WTC11 (cell line): ENCODE measurements around the gene ZNF670. TPM values are rescaled to one million over a fixed set of nuclear protein-coding genes. Genes with fewer than 3 reads are reported as not detected.

ENCODE experiments used
- ATAC-seq: fragments of 200-7000 bp; cut with Tn5 transposase; 2 replicates; pipeline ENCODE4 v1.10.0; 2021; ENCODE audit warnings: mild to moderate bottlenecking, moderate library complexity
- CTCF ChIA-PET: fragments of 300-600 bp; sonication (Branson Sonifier 250); formaldehyde crosslinking; loops from one replicate; lab custom pipeline; 2021; ENCODE audit warnings: antibody characterized with exemption; lab: Charles Lee
- POLR2A ChIA-PET: fragments of 350-600 bp; sonication (Branson Sonifier 250); formaldehyde crosslinking; loops from one replicate; lab custom pipeline; 2021; ENCODE audit warnings: antibody characterized with exemption; lab: Charles Lee
- DNase-seq: peaks from one replicate; pipeline ENCODE4 v3.0.0; 2021; ENCODE audit warnings: low spot score
- H3K27ac Mint-ChIP-seq: 2 replicates; pipeline ENCODE4 v1.8.0; 2021; ENCODE audit warnings: mixed read lengths
- H3K27me3 Mint-ChIP-seq: 2 replicates; pipeline ENCODE4 v1.8.0; 2021; ENCODE audit warnings: low read depth, mild to moderate bottlenecking, moderate library complexity, mixed read lengths
- H3K36me3 Mint-ChIP-seq: 2 replicates; pipeline ENCODE4 v1.8.0; 2021; ENCODE audit warnings: mixed read lengths
- H3K4me1 Mint-ChIP-seq: 2 replicates; pipeline ENCODE4 v1.8.0; 2022; ENCODE audit warnings: mixed read lengths
- H3K4me3 Mint-ChIP-seq: 2 replicates; pipeline ENCODE4 v1.8.0; 2021; ENCODE audit warnings: mild to moderate bottlenecking, moderate library complexity, mixed read lengths
- H3K9me3 Mint-ChIP-seq: 2 replicates; pipeline ENCODE4 v1.8.0; 2021; ENCODE audit warnings: mixed read lengths
- ATF1 ChIP-seq: sonication (generic); formaldehyde crosslinking; IDR thresholded peaks from 2 replicates; pipeline ENCODE4 v1.8.1; 2023; ENCODE audit warnings: mild to moderate bottlenecking, moderate library complexity, missing genetic modification reagents
- ATF6 ChIP-seq: sonication (generic); formaldehyde crosslinking; IDR thresholded peaks from 2 replicates; pipeline ENCODE4 v1.8.1; 2023; ENCODE audit warnings: mild to moderate bottlenecking, missing genetic modification reagents
- CBFB ChIP-seq: sonication (generic); formaldehyde crosslinking; IDR thresholded peaks from 2 replicates; pipeline ENCODE4 v1.8.1; 2022; ENCODE audit warnings: mild to moderate bottlenecking, low read depth, missing genetic modification reagents
- ELF4 ChIP-seq: sonication (generic); formaldehyde crosslinking; IDR thresholded peaks from 2 replicates; pipeline ENCODE4 v1.8.1; 2022; ENCODE audit warnings: low read depth, mild to moderate bottlenecking, moderate library complexity, missing genetic modification reagents
- JUN ChIP-seq: sonication (generic); formaldehyde crosslinking; IDR thresholded peaks from 2 replicates; pipeline ENCODE4 v1.8.0; 2023; ENCODE audit warnings: mild to moderate bottlenecking, missing genetic modification reagents
- NFYB ChIP-seq: sonication (generic); formaldehyde crosslinking; conservative IDR thresholded peaks from 2 replicates; pipeline ENCODE4 v1.8.0; 2022; ENCODE audit warnings: low read depth, missing genetic modification reagents
- NR2C2 ChIP-seq: sonication (generic); formaldehyde crosslinking; IDR thresholded peaks from 2 replicates; pipeline ENCODE4 v1.8.0; 2022; ENCODE audit warnings: mild to moderate bottlenecking, missing genetic modification reagents
- PREB ChIP-seq: sonication (generic); formaldehyde crosslinking; IDR thresholded peaks from 2 replicates; pipeline ENCODE4 v1.8.1; 2022; ENCODE audit warnings: mild to moderate bottlenecking, missing genetic modification reagents, moderate library complexity, borderline replicate concordance
- PRRX2 ChIP-seq: fragments of 250-450 bp; sonication (Bioruptor Pico); IDR thresholded peaks from 2 replicates; pipeline ENCODE4 v1.8.0; 2021; ENCODE audit warnings: mild to moderate bottlenecking
- RORB ChIP-seq: fragments of 250-450 bp; sonication (Bioruptor Pico); IDR thresholded peaks from 2 replicates; pipeline ENCODE4 v1.9.0; 2021; ENCODE audit warnings: mild to moderate bottlenecking
- ZBTB21 ChIP-seq: sonication (generic); formaldehyde crosslinking; IDR thresholded peaks from 2 replicates; pipeline ENCODE4 v1.8.1; 2023; ENCODE audit warnings: mild to moderate bottlenecking, missing genetic modification reagents, borderline replicate concordance
- ZNF396 ChIP-seq: fragments of 250-450 bp; sonication (Bioruptor Pico); IDR thresholded peaks from 2 replicates; pipeline ENCODE4 v1.8.0; 2021; ENCODE audit warnings: mild to moderate bottlenecking, moderate library complexity, borderline replicate concordance
- ZNF416 ChIP-seq: fragments of 250-450 bp; sonication (Bioruptor Pico); IDR thresholded peaks from 2 replicates; pipeline ENCODE4 v1.9.0; 2021; ENCODE audit warnings: mild to moderate bottlenecking, inconsistent platforms
- ZNF512 ChIP-seq: sonication (generic); formaldehyde crosslinking; IDR thresholded peaks from 2 replicates; pipeline ENCODE4 v1.8.1; 2022; ENCODE audit warnings: missing genetic modification reagents, borderline replicate concordance
- ZNF671 ChIP-seq: fragments of 250-450 bp; sonication (Bioruptor Pico); IDR thresholded peaks from 2 replicates; pipeline ENCODE4 v1.8.0; 2021; ENCODE audit warnings: mild to moderate bottlenecking
- total RNA-seq: library from RNA; stranded (reverse); gene quantifications from 3 replicates; pipeline ENCODE4 v1.2.3, GENCODE V29; 2021
- TF ChIP-seq, protein P1 (sequence below): sonication (generic); formaldehyde crosslinking; IDR thresholded peaks from 2 replicates; pipeline ENCODE4 v1.8.1; 2023; ENCODE audit warnings: mild to moderate bottlenecking, missing genetic modification reagents, borderline replicate concordance
- TF ChIP-seq, protein P2 (sequence below): fragments of 250-450 bp; sonication (Bioruptor Pico); IDR thresholded peaks from 2 replicates; pipeline ENCODE4 v2.1.2; 2022; ENCODE audit warnings: mild to moderate bottlenecking, moderate library complexity
- TF ChIP-seq, protein P3 (sequence below): sonication (generic); formaldehyde crosslinking; IDR thresholded peaks from 2 replicates; pipeline ENCODE4 v1.8.0; 2023; ENCODE audit warnings: missing genetic modification reagents, mild to moderate bottlenecking, borderline replicate concordance
- TF ChIP-seq, protein P4 (sequence below): sonication (generic); formaldehyde crosslinking; conservative IDR thresholded peaks from 2 replicates; pipeline ENCODE4 v1.8.1; 2022; ENCODE audit warnings: mild to moderate bottlenecking, missing genetic modification reagents

ZNF670 gene
- total RNA-seq, 1 experiment from 2014 or later, result 11.1 TPM

- ChIA-PET POLR2A (no interaction called here), CTCF (no interaction called here)
- Mint-ChIP-seq H3K9me3 (peaks cover 38% of the 10 kb centered on the region), H3K36me3 (peaks cover 54% of the 10 kb centered on the region), H3K4me1 (peaks cover 18% of the 10 kb centered on the region), H3K27me3 (peaks cover 3% of the 10 kb centered on the region; the same call in 1 of the 2 replicates), H3K4me3 (peak overlapping the region; percentile 98), H3K27ac (peak overlapping the region; percentile 89; the same call in 1 of the 2 replicates)
- DNase-seq (no peak), ATAC-seq (no peak)
- no peak for TF ChIP-seq ELF4 (CRISPR knock-in tag)
- no peak for TF ChIP-seq ZBTB21 (CRISPR knock-in tag)
- TF ChIP-seq JUN (CRISPR knock-in tag), result no peak
- TF ChIP-seq ATF1 (CRISPR knock-in tag), result no peak
- no peak for TF ChIP-seq PRRX2 (CRISPR knock-in tag)
- TF ChIP-seq, protein P1, sequence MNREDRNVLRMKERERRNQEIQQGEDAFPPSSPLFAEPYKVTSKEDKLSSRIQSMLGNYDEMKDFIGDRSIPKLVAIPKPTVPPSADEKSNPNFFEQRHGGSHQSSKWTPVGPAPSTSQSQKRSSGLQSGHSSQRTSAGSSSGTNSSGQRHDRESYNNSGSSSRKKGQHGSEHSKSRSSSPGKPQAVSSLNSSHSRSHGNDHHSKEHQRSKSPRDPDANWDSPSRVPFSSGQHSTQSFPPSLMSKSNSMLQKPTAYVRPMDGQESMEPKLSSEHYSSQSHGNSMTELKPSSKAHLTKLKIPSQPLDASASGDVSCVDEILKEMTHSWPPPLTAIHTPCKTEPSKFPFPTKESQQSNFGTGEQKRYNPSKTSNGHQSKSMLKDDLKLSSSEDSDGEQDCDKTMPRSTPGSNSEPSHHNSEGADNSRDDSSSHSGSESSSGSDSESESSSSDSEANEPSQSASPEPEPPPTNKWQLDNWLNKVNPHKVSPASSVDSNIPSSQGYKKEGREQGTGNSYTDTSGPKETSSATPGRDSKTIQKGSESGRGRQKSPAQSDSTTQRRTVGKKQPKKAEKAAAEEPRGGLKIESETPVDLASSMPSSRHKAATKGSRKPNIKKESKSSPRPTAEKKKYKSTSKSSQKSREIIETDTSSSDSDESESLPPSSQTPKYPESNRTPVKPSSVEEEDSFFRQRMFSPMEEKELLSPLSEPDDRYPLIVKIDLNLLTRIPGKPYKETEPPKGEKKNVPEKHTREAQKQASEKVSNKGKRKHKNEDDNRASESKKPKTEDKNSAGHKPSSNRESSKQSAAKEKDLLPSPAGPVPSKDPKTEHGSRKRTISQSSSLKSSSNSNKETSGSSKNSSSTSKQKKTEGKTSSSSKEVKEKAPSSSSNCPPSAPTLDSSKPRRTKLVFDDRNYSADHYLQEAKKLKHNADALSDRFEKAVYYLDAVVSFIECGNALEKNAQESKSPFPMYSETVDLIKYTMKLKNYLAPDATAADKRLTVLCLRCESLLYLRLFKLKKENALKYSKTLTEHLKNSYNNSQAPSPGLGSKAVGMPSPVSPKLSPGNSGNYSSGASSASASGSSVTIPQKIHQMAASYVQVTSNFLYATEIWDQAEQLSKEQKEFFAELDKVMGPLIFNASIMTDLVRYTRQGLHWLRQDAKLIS (CRISPR knock-in tag), result no peak
- TF ChIP-seq NR2C2 (CRISPR knock-in tag), result no peak
- TF ChIP-seq RORB (CRISPR knock-in tag), result no peak
- no peak for TF ChIP-seq ZNF416 (CRISPR knock-in tag)
- TF ChIP-seq ZNF396 (CRISPR knock-in tag), result no peak
- TF ChIP-seq, protein P2, sequence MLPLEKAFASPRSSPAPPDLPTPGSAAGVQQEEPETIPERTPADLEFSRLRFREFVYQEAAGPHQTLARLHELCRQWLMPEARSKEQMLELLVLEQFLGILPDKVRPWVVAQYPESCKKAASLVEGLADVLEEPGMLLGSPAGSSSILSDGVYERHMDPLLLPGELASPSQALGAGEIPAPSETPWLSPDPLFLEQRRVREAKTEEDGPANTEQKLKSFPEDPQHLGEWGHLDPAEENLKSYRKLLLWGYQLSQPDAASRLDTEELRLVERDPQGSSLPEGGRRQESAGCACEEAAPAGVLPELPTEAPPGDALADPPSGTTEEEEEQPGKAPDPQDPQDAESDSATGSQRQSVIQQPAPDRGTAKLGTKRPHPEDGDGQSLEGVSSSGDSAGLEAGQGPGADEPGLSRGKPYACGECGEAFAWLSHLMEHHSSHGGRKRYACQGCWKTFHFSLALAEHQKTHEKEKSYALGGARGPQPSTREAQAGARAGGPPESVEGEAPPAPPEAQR, result no peak
- no peak for TF ChIP-seq NFYB
- TF ChIP-seq, protein P3, sequence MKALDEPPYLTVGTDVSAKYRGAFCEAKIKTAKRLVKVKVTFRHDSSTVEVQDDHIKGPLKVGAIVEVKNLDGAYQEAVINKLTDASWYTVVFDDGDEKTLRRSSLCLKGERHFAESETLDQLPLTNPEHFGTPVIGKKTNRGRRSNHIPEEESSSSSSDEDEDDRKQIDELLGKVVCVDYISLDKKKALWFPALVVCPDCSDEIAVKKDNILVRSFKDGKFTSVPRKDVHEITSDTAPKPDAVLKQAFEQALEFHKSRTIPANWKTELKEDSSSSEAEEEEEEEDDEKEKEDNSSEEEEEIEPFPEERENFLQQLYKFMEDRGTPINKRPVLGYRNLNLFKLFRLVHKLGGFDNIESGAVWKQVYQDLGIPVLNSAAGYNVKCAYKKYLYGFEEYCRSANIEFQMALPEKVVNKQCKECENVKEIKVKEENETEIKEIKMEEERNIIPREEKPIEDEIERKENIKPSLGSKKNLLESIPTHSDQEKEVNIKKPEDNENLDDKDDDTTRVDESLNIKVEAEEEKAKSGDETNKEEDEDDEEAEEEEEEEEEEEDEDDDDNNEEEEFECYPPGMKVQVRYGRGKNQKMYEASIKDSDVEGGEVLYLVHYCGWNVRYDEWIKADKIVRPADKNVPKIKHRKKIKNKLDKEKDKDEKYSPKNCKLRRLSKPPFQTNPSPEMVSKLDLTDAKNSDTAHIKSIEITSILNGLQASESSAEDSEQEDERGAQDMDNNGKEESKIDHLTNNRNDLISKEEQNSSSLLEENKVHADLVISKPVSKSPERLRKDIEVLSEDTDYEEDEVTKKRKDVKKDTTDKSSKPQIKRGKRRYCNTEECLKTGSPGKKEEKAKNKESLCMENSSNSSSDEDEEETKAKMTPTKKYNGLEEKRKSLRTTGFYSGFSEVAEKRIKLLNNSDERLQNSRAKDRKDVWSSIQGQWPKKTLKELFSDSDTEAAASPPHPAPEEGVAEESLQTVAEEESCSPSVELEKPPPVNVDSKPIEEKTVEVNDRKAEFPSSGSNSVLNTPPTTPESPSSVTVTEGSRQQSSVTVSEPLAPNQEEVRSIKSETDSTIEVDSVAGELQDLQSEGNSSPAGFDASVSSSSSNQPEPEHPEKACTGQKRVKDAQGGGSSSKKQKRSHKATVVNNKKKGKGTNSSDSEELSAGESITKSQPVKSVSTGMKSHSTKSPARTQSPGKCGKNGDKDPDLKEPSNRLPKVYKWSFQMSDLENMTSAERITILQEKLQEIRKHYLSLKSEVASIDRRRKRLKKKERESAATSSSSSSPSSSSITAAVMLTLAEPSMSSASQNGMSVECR (CRISPR knock-in tag), result no peak
These were observed 1.4 kb downstream of the ZNF670 start for GRCh38 chr1:247077213-247077612.

DNA sequence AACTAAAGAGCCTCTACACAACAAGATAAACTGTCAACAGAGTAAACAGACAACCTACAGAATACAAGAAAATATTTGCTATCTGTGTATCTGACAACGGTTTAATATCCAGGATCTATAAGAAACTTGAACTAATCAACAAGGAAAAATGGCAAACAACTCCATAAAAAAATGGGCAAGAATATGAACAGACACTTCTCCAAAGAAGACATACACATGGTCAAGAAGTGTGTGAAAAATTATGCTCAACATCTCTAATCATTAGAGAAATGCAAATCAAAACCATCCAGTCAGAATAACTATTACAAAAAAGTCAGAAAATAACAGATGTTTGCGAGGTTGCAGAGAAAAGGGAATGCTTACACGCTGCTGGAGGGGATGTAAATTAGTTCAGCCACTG is 8.0 kb downstream of the ZNF670 start:
- peaks cover 12% of the 10 kb centered on the region for H3K4me1 Mint-ChIP-seq
- H3K27ac Mint-ChIP-seq, result no peak overlapping the region
- peaks cover 39% of the 10 kb centered on the region for H3K9me3 Mint-ChIP-seq
- ChIA-PET CTCF (no interaction called here), POLR2A (no interaction called here)
- DNase-seq (no peak), ATAC-seq (no peak)
- H3K4me3 Mint-ChIP-seq, result no peak overlapping the region
- H3K27me3 Mint-ChIP-seq, result peaks cover 3% of the 10 kb centered on the region; the same call in 1 of the 2 replicates
- peaks cover 43% of the 10 kb centered on the region for H3K36me3 Mint-ChIP-seq
- TF ChIP-seq, protein P2, result no peak
- TF ChIP-seq ZNF512 (CRISPR knock-in tag), result no peak
- TF ChIP-seq, protein P4, sequence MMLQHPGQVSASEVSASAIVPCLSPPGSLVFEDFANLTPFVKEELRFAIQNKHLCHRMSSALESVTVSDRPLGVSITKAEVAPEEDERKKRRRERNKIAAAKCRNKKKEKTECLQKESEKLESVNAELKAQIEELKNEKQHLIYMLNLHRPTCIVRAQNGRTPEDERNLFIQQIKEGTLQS (CRISPR knock-in tag), result no peak
- TF ChIP-seq PREB (CRISPR knock-in tag), result no peak
- no peak for TF ChIP-seq CBFB (CRISPR knock-in tag)
- no peak for TF ChIP-seq ZNF671
- TF ChIP-seq ATF6, result no peak
